Measurements from ENCODE around the gene NUDT17. TPM values are rescaled to one million over a fixed set of nuclear protein-coding genes. Genes with fewer than 3 reads are reported as not detected.
A peak's percentile ranks its signal among the peaks of the same experiment; 100 is the strongest.

Gene NUDT17
- total and polyA plus RNA-seq, 8 donors, result 0.61 to 18.3 (median 3.2) TPM; not detected in 1

DNA sequence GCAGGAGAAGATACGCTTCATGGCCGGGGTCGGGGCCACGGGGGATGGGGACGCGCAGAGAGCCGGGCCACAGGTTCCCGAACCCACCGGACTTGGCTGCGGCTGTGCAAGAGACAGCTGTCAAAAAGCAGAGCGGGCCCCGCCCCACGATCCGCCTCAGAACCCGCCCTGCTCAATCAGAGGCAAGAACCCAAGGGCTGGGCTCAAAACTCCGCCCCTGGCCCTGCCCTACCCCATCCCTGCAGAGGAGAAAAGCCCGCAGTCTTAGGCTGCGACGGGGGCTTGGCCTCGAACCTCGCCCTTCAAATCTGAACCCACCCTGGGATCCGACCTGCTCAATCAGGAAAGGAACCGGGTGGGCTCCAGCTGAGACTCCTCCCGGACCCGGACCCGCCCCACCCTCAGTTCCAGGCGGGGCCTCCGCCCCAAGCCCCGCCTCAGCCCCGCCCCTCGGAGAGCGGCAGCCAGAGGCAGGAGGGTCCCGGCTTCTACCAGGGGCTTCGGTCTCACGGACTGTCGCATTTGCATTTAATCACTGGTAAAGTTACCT lies 40.4 kb downstream of the NUDT17 start, which contains the start of gene ANKRD35:
ANKRD35 (minus strand) TSS at position 129 of the 550 bp plus-strand sequence; CDS start at position 21, 108 bp downstream.
- H3K9me3 ChIP-seq, result no peaks in the 10 kb centered on the region
- no peaks in the 10 kb centered on the region for H3K36me3 ChIP-seq
- peak within 1 kb of the TSS; percentile 64 to 88 (median 80) for H3K4me3 ChIP-seq
- DNase-seq, result peak; percentile 90 to 93
- peak within 1 kb of the TSS in 4 of 5 donors; percentile 1 to 70 (median 52) for H3K27ac ChIP-seq
- 0 to 1% (median 1%) methylated on average over 17 to 36 of the region's 36 CpGs for WGBS, 5 donors
- no peaks in the 10 kb centered on the region for H3K27me3 ChIP-seq
- H3K4me1 ChIP-seq, result peaks cover 25 to 42% (median 33%) of the 10 kb centered on the region in 4 donors
- intact Hi-C loops (cut with DNase I; ENCODE audit: low total_unique reads), result no loop called here
- TF ChIP-seq POLR2A (IDR thresholded peaks at IDR 0.05) (no peak), EP300 (IDR thresholded peaks at IDR 0.05) (no peak), POLR2AphosphoS5 (IDR thresholded peaks at IDR 0.05) (no peak)
- TF ChIP-seq, protein P1, sequence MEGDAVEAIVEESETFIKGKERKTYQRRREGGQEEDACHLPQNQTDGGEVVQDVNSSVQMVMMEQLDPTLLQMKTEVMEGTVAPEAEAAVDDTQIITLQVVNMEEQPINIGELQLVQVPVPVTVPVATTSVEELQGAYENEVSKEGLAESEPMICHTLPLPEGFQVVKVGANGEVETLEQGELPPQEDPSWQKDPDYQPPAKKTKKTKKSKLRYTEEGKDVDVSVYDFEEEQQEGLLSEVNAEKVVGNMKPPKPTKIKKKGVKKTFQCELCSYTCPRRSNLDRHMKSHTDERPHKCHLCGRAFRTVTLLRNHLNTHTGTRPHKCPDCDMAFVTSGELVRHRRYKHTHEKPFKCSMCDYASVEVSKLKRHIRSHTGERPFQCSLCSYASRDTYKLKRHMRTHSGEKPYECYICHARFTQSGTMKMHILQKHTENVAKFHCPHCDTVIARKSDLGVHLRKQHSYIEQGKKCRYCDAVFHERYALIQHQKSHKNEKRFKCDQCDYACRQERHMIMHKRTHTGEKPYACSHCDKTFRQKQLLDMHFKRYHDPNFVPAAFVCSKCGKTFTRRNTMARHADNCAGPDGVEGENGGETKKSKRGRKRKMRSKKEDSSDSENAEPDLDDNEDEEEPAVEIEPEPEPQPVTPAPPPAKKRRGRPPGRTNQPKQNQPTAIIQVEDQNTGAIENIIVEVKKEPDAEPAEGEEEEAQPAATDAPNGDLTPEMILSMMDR (IDR thresholded peaks at IDR 0.05), result no peak

DNA sequence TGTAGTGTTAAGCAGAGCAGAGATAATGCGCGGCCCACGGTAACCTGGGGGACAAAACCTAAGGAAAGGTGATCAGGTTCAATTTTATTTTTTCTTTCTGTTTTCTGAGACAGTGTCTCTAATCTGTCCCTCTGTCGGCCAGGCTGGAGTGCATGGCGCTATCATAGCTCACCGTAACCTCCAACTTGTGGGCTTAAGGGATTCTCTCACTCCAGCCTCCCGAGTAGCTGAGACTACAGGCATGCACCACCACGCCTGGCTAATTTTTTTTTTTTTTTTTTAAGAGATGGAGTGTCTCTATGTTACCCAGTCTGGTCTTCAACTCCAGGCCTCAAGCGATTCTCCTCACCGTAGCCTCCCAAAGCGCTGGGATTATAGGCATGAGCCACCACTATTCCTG lies 41.0 kb downstream of the NUDT17 start:
- H3K9me3 ChIP-seq, result no peaks in the 10 kb centered on the region
- DNase-seq, result no peak
- TF ChIP-seq POLR2AphosphoS5 (IDR thresholded peaks at IDR 0.05) (no peak), POLR2A (IDR thresholded peaks at IDR 0.05) (no peak), EP300 (IDR thresholded peaks at IDR 0.05) (no peak)
- TF ChIP-seq, protein P1 (IDR thresholded peaks at IDR 0.05), result no peak
- intact Hi-C loops (cut with DNase I; ENCODE audit: low total_unique reads), result no loop called here
- H3K4me3 ChIP-seq, result peak overlapping the region; percentile 64 to 88 (median 80)
- no peaks in the 10 kb centered on the region for H3K27me3 ChIP-seq
- peaks cover 30 to 48% (median 39%) of the 10 kb centered on the region in 4 donors for H3K4me1 ChIP-seq
- H3K27ac ChIP-seq, result peak overlapping the region in 3 of 5 donors; percentile 43 to 70 (median 60)
- no peaks in the 10 kb centered on the region for H3K36me3 ChIP-seq
- WGBS, 5 donors, result 42 to 51% (median 46%) methylated on average over 11 of the region's 11 CpGs

DNA sequence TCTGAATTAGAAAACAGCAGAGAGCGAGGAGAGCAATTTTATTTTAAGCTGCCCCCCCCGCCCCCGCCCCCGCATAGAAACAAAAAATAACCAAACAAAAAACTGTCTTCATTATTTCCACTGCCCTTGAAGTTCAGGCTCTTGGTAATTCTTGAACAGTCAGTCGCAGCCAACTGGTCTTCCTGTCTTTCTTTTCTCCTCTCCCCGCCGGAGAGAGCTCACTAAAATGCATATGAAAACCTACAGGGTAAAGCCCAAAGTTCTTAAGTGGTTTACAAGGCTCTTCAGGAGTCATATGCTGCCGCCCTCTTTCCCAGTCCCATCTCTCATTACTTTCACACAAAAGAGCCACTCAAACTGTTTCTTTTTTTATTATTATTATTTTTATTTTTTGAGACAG lies 41.4 kb downstream of the NUDT17 start:
- H3K4me3 ChIP-seq, result no peak overlapping the region

DNA sequence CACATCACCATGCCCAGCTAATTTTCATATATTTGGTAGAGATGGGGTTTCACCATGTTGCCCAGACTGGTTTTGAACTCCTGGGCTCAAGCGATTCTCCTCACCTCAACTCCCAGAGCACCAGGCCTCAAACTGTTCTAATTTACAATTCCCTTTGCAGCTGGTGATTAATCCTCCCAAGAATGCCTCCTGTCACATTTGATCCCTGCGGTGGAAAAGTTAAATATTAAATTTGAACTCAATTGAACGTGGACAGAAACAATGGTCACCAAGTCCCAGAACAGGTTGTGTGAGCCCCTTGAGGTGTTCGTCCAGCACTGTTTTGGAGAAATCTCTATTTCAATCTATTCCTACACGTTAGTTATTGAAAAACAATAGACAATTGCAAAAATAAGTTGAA lies 42.2 kb downstream of the NUDT17 start:
- 29 to 51% (median 36%) methylated on average over 5 of the region's 5 CpGs for WGBS, 5 donors
- peak in 1 of 2 donors; percentile 70 for DNase-seq
- TF ChIP-seq, protein P1 (IDR thresholded peaks at IDR 0.05), result no peak
- TF ChIP-seq EP300 (IDR thresholded peaks at IDR 0.05), result no peak
- TF ChIP-seq POLR2A (IDR thresholded peaks at IDR 0.05), result no peak
- TF ChIP-seq POLR2AphosphoS5 (IDR thresholded peaks at IDR 0.05), result peak in 1 of 3 donors; percentile 9
- intact Hi-C loops (cut with DNase I; ENCODE audit: low total_unique reads), result no loop called here
- Histone ChIP-seq H3K27me3 (no peaks in the 10 kb centered on the region), H3K4me1 (peaks cover 43 to 60% (median 50%) of the 10 kb centered on the region in 4 donors), H3K4me3 (no peak overlapping the region), H3K9me3 (no peaks in the 10 kb centered on the region), H3K36me3 (no peaks in the 10 kb centered on the region), H3K27ac (peak overlapping the region in 4 of 5 donors; percentile 56 to 62 (median 60))

More for the DNA sequence above, 41.4 kb downstream of the NUDT17 start:
- TF ChIP-seq POLR2A (IDR thresholded peaks at IDR 0.05) (no peak), EP300 (IDR thresholded peaks at IDR 0.05) (no peak), POLR2AphosphoS5 (IDR thresholded peaks at IDR 0.05) (no peak)
- TF ChIP-seq, protein P1 (IDR thresholded peaks at IDR 0.05), result no peak
- Histone ChIP-seq H3K9me3 (no peaks in the 10 kb centered on the region), H3K4me1 (peaks cover 35 to 52% (median 43%) of the 10 kb centered on the region in 4 donors), H3K36me3 (no peaks in the 10 kb centered on the region), H3K27me3 (no peaks in the 10 kb centered on the region), H3K27ac (peak overlapping the region in 4 of 5 donors; percentile 56 to 62 (median 60))
- no peak for DNase-seq
- WGBS, 5 donors, result 64 to 82% (median 74%) methylated on average over 8 of the region's 8 CpGs
- intact Hi-C loops (cut with DNase I; ENCODE audit: low total_unique reads), result no loop called here

Data from stomach (tissue), 9 donors.